Measurements from ENCODE around the gene TEDC2.
A peak's percentile ranks its signal among the peaks of the same experiment; 100 is the strongest.

TEDC2 gene

GRCh38 chr16:2480948-2481347 is 21.0 kb downstream of the TEDC2 start:
- no peak for DNase-seq

- no peak for DNase-seq
These were observed 21.8 kb downstream of the TEDC2 start for GRCh38 chr16:2481676-2482075.

- no peak for DNase-seq
These were observed 22.3 kb downstream of the TEDC2 start for GRCh38 chr16:2482249-2482648.

- peak; percentile 77 to 79 for DNase-seq
These were observed 23.0 kb downstream of the TEDC2 start for GRCh38 chr16:2482708-2483534.

GRCh38 chr16:2483939-2484897 is 24.3 kb downstream of the TEDC2 start:
- no peak for DNase-seq

GRCh38 chr16:2484898-2485508 is 25.1 kb downstream of the TEDC2 start:
- no peak for DNase-seq

- no peak for DNase-seq
These were observed 26.1 kb downstream of the TEDC2 start for GRCh38 chr16:2485811-2486507.

- peak; percentile 53 to 73 for DNase-seq
These were observed 27.0 kb downstream of the TEDC2 start for GRCh38 chr16:2486645-2487516.

- DNase-seq: no peak
These were observed 27.6 kb downstream of the TEDC2 start for GRCh38 chr16:2487517-2487842.

GRCh38 chr16:2487903-2488531 is 28.1 kb downstream of the TEDC2 start:
- DNase-seq: no peak

- DNase-seq: no peak
These were observed 29.7 kb downstream of the TEDC2 start for GRCh38 chr16:2489581-2489980.

- DNase-seq: peak; percentile 94
These were observed 30.5 kb downstream of the TEDC2 start for GRCh38 chr16:2490190-2491105.

- no peak for DNase-seq
These were observed 32.4 kb downstream of the TEDC2 start for GRCh38 chr16:2492292-2492691.

- DNase-seq: no peak
These were observed 33.7 kb downstream of the TEDC2 start for GRCh38 chr16:2493605-2494004.

GRCh38 chr16:2494616-2495015 is 34.7 kb downstream of the TEDC2 start:
- no peak for DNase-seq

GRCh38 chr16:2495041-2495440 is 35.1 kb downstream of the TEDC2 start:
- DNase-seq: no peak

GRCh38 chr16:2496223-2497115 is 36.6 kb downstream of the TEDC2 start:
- DNase-seq: no peak

- DNase-seq: no peak
These were observed 37.3 kb downstream of the TEDC2 start for GRCh38 chr16:2497116-2497630.
